Upper lobe of right lung (tissue), 1 donor: Measurements from ENCODE around the gene CMA1. TPM values are rescaled to one million over a fixed set of nuclear protein-coding genes. Genes with fewer than 3 reads are reported as not detected.
"Not testable (repeated sequence)": the region's sequence is repeated elsewhere in the genome, so short reads cannot be mapped to it uniquely, and the experiment has no call there.

Source experiments
- ATAC-seq: fragments of 200-7000 bp; cut with Tn5 transposase; one replicate; pipeline ENCODE4 v1.9.1; 2020; ENCODE audit warnings: mild to moderate bottlenecking, moderate library complexity
- DNase-seq: peaks from one replicate; pipeline ENCODE4 v3.0.0-alpha.2; 2020
- H3K27ac ChIP-seq: fragments of 200-600 bp; one replicate; pipeline ENCODE4 v1.8.0; 2022
- H3K27me3 ChIP-seq: fragments of 200-600 bp; one replicate; pipeline ENCODE4 v1.8.0; 2022; ENCODE audit warnings: mild to moderate bottlenecking
- H3K36me3 ChIP-seq: fragments of 200-600 bp; one replicate; pipeline ENCODE4 v1.8.0; 2022
- H3K4me1 ChIP-seq: fragments of 200-600 bp; one replicate; pipeline ENCODE4 v1.8.0; 2022
- H3K4me3 ChIP-seq: fragments of 200-600 bp; one replicate; pipeline ENCODE4 v1.8.0; 2022; ENCODE audit warnings: mild to moderate bottlenecking
- H3K9me3 ChIP-seq: fragments of 200-600 bp; one replicate; pipeline ENCODE4 v1.8.0; 2022
- CTCF ChIP-seq: fragments of 200-600 bp; IDR thresholded peaks from one replicate; pipeline ENCODE4 v1.8.0; 2022; ENCODE audit warnings: antibody characterized with exemption
- intact Hi-C: fragments of 100-400 bp; cut with DNase I; formaldehyde crosslinking; loops from one replicate; pipeline ENCODE4 v1.11.0; 2022
- total RNA-seq: library from RNA; stranded (reverse); fragmentation: NEBNext Ultra II Directional; extraction: Animal tissue kit (Norgen Biotek cat#: 25700); gene quantifications from one replicate; pipeline ENCODE4 v1.2.1, GENCODE V29; 2021
- donor health status: DM: no; HTN: yes; CAD: no; lungs with severe emphysema.

CMA1 gene
- total RNA-seq, 1 donor from 2014 or later: 1.4 TPM

DNA sequence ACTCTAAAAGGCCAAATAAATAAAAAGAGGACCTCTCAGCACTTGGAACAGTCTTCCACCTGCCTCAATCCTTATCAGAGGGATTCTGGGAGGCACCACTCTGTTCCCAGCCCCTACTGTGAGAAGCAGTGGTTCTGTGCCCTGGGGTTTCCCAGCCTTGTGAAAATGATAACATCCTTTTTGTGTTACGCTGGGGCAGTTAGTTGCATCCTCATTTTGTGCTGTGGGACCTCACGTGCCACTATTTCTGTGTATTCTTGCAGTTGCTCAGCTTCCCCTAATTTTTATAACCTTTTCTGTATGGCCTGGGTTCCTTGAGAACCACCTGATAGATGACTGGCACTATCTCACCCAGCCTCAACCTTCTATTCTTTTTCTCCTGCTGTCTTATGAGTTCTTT is 10.8 kb upstream of the CMA1 start:
- Histone ChIP-seq H3K4me1 (no peaks in the 10 kb centered on the region), H3K27ac (no peak overlapping the region), H3K36me3 (no peaks in the 10 kb centered on the region), H3K27me3 (no peaks in the 10 kb centered on the region), H3K9me3 (no peaks in the 10 kb centered on the region), H3K4me3 (no peak overlapping the region)
- intact Hi-C loops: no loop called here
- DNase-seq (no peak), ATAC-seq (no peak)
- no peak for TF ChIP-seq CTCF

DNA sequence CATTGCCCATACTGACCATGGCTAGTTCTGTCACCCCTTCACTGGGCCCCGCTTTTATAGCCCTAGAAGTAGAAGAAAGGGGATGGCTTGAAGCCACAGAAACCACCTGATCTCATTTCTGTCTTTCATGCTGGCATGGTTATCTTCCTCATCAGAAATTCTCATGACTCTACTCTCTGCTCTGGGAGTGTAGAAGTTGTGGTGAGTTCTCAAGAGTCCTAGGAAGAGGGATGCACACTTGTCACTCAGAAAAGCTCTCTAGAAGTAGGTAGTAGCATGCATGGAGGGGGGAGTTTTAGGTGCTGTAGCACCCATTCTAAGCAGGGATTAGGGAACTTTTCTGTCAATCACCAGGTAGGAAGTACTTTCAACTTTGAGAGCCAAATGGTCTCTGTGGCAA is 6.1 kb upstream of the CMA1 start:
- Histone ChIP-seq H3K9me3 (no peaks in the 10 kb centered on the region), H3K36me3 (no peaks in the 10 kb centered on the region), H3K27me3 (no peaks in the 10 kb centered on the region), H3K27ac (no peak overlapping the region), H3K4me3 (no peak overlapping the region), H3K4me1 (no peaks in the 10 kb centered on the region)
- DNase-seq (no peak), ATAC-seq (no peak)
- no peak for TF ChIP-seq CTCF
- intact Hi-C loops: no loop called here

GRCh38 chr14:24513009-24513408 is 4.9 kb upstream of the CMA1 start:
- Histone ChIP-seq H3K4me1 (no peaks in the 10 kb centered on the region), H3K4me3 (no peak overlapping the region), H3K27me3 (no peaks in the 10 kb centered on the region), H3K27ac (no peak overlapping the region), H3K36me3 (no peaks in the 10 kb centered on the region), H3K9me3 (no peaks in the 10 kb centered on the region)
- ATAC-seq (no peak), DNase-seq (no peak)
- intact Hi-C loops: no loop called here
- no peak for TF ChIP-seq CTCF

DNA sequence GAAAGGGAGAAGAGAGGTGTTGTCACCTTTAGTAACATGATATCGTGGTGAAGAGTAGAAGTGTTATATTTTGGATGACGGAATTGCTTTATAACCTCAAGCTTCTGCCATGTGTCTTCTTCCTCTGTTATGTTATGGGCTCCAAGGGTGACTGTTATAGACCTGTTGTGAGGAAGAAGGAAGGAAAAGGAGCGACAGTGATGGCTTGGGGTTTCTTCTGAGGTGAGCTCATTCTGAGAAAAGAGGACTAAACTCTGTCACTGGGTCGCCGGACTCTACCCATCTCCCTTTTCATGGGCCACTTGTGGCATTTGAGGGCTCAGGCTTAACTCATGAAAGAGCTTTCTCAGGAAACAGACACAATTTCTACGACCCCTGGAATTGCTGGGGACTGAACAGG is 1.6 kb downstream of the CMA1 start:
- no peak overlapping the region for H3K27ac ChIP-seq
- H3K9me3 ChIP-seq: no peaks in the 10 kb centered on the region
- DNase-seq: no peak
- intact Hi-C loops: no loop called here
- H3K4me1 ChIP-seq: no peaks in the 10 kb centered on the region
- no peak for TF ChIP-seq CTCF
- H3K36me3 ChIP-seq: no peaks in the 10 kb centered on the region
- H3K27me3 ChIP-seq: no peaks in the 10 kb centered on the region
- ATAC-seq: no peak
- H3K4me3 ChIP-seq: no peak overlapping the region

DNA sequence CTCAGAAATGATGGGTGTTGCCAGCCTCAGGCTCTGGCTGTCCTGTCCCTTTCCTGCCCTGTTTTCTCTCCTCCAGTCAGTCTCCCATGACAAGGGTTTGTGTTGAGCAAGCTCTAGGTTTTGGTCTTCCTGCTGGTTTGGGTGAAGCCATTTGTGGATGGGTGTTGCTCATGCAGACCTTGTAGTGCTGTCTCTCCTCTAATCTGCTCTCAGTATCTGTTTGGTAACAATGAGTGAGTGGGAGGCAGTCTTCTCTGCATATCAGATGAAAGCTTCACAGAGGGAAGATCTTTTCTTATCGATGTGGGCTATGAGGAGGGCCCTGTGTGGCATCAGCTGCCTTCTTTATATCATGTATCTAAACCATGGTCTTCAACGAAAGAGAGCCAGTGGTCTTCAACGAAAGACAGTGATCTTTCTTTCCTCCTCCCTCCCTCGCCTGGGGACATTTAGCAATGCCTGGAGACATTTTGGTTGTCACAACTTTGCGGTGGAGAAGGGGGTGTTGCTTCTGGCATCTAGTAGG is 3.6 kb downstream of the CMA1 start:
- intact Hi-C loops: no loop called here
- Histone ChIP-seq H3K4me3 (no peak overlapping the region), H3K4me1 (no peaks in the 10 kb centered on the region), H3K36me3 (no peaks in the 10 kb centered on the region), H3K27me3 (no peaks in the 10 kb centered on the region), H3K9me3 (no peaks in the 10 kb centered on the region), H3K27ac (no peak overlapping the region)
- ATAC-seq: no peak
- TF ChIP-seq CTCF: no peak
- no peak for DNase-seq

DNA sequence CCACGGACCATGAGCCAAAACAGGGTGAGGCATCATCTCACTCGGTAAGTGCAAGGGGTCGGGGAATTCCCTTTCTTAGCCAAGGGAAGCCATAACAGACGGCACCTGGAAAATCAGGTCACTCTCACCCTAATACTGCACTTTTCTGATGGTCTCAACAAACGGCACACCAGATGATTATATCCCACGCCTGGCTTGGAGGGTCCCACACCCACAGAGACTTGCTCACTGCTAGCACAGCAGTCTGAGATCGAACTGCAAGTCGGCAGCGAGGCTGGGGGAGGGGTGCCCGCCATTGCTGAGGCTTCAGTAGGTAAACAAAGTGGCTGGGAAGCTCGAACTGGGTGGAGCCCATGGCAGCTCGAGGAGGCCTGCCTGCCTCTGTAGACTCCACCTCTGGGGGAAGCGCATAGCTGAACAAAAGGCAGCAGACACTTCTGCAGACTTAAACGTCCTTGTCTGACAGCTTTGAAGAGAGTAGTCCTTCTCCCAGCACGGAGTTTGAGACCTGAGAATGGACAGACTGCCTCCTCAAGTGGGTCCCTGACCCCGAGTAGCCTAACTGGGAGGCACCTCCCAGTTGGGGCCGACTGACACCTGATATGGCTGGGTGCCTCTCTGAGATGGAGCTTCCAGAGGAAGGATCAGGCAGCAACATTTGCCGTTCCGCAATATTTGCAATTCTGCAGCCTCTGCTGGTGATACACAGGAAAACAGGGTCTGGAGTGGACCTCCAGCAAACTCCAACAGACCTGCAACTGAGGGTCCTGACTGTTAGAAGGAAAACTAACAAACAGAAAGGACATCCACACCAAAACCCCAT is 16.3 kb downstream of the CMA1 start:
- H3K36me3 ChIP-seq, H3K4me3 ChIP-seq, intact Hi-C loops, ATAC-seq, H3K27ac ChIP-seq, H3K4me1 ChIP-seq, H3K9me3 ChIP-seq, DNase-seq, H3K27me3 ChIP-seq: not testable (repeated sequence)
